ENCODE results near the gene KRTAP10-6. TPM values are rescaled to one million over a fixed set of nuclear protein-coding genes. Genes with fewer than 3 reads are reported as not detected.

Gene KRTAP10-6
- total RNA-seq, 1 experiment from 2014 or later = not detected

- Histone ChIP-seq H3K4me3 (replicated peaks in 1 of 2; ENCODE audit: low read depth in 1 of 2, low read length in 2 of 2) (no peak overlapping the region), H3K27ac (ENCODE audit: low read depth, low read length) (no peak overlapping the region), H3K4me2 (ENCODE audit: low read length) (no peak overlapping the region), H3K36me3 (ENCODE audit: control insufficient read depth in 1 of 2, insufficient read depth in 2 of 2, low read length in 2 of 2) (no peaks in the 10 kb centered on the region), H3K9me3 (ENCODE audit: control insufficient read depth in 1 of 2, insufficient read depth in 1 of 2, low read depth in 1 of 2, low read length in 2 of 2) (no peaks in the 10 kb centered on the region), H4K20me1 (ENCODE audit: insufficient read depth) (no peaks in the 10 kb centered on the region), H3K4me1 (ENCODE audit: control insufficient read depth in 1 of 2, insufficient read depth in 2 of 2, low read length in 2 of 2) (peaks cover 0 to 3% of the 10 kb centered on the region in 2 experiments; a peak in 1 of 4 replicates), H3K27me3 (ENCODE audit: insufficient read depth, low read length) (no peaks in the 10 kb centered on the region), H3K9ac (ENCODE audit: low read length) (no peak overlapping the region), H3K9me2 (ENCODE audit: insufficient read depth) (no peaks in the 10 kb centered on the region), H3K79me2 (ENCODE audit: insufficient read depth, low read length) (no peaks in the 10 kb centered on the region), H2AFZ (ENCODE audit: low read depth, low read length, poor library complexity, severe bottlenecking) (no peak overlapping the region)
- no TSS peak for BruUV-seq (replicated peaks)
- DNase-seq (ENCODE audit: low read depth, low spot score) = no peak
- TF ChIP-seq POLR2A (IDR thresholded peaks at IDR 0.05; ENCODE audit: borderline replicate concordance, extremely low read depth, insufficient read depth, insufficient read length) = no peak
- no peak for TF ChIP-seq JUND (IDR thresholded peaks at IDR 0.05)
- TF ChIP-seq, protein P1, sequence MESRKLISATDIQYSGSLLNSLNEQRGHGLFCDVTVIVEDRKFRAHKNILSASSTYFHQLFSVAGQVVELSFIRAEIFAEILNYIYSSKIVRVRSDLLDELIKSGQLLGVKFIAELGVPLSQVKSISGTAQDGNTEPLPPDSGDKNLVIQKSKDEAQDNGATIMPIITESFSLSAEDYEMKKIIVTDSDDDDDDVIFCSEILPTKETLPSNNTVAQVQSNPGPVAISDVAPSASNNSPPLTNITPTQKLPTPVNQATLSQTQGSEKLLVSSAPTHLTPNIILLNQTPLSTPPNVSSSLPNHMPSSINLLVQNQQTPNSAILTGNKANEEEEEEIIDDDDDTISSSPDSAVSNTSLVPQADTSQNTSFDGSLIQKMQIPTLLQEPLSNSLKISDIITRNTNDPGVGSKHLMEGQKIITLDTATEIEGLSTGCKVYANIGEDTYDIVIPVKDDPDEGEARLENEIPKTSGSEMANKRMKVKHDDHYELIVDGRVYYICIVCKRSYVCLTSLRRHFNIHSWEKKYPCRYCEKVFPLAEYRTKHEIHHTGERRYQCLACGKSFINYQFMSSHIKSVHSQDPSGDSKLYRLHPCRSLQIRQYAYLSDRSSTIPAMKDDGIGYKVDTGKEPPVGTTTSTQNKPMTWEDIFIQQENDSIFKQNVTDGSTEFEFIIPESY (IDR thresholded peaks at IDR 0.05; ENCODE audit: extremely low read depth, insufficient replicate concordance, low read length) = no peak
- no peak for TF ChIP-seq ZFX (IDR thresholded peaks at IDR 0.05)
- TF ChIP-seq EGR1 (IDR thresholded peaks at IDR 0.05; ENCODE audit: low read depth) = no peak
- no peak for TF ChIP-seq SIN3A (IDR thresholded peaks at IDR 0.05; ENCODE audit: low read depth)
- TF ChIP-seq POLR2AphosphoS5 (IDR thresholded peaks at IDR 0.05; ENCODE audit: low read depth, low read length) = no peak
- TF ChIP-seq, protein P2, sequence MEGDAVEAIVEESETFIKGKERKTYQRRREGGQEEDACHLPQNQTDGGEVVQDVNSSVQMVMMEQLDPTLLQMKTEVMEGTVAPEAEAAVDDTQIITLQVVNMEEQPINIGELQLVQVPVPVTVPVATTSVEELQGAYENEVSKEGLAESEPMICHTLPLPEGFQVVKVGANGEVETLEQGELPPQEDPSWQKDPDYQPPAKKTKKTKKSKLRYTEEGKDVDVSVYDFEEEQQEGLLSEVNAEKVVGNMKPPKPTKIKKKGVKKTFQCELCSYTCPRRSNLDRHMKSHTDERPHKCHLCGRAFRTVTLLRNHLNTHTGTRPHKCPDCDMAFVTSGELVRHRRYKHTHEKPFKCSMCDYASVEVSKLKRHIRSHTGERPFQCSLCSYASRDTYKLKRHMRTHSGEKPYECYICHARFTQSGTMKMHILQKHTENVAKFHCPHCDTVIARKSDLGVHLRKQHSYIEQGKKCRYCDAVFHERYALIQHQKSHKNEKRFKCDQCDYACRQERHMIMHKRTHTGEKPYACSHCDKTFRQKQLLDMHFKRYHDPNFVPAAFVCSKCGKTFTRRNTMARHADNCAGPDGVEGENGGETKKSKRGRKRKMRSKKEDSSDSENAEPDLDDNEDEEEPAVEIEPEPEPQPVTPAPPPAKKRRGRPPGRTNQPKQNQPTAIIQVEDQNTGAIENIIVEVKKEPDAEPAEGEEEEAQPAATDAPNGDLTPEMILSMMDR (IDR thresholded peaks at IDR 0.05 in 2 of 3, conservative IDR thresholded peaks at IDR 0.05 in 1 of 3; ENCODE audit: borderline replicate concordance in 1 of 3, insufficient read depth in 1 of 3, low read depth in 2 of 3, low read length in 2 of 3) = no peak
- TF ChIP-seq FOSL1 (IDR thresholded peaks at IDR 0.05; ENCODE audit: low read depth) = no peak
- TF ChIP-seq CBX3 (IDR thresholded peaks at IDR 0.05; ENCODE audit: low read depth) = no peak
- TF ChIP-seq TCF7L2 (IDR thresholded peaks at IDR 0.05; ENCODE audit: borderline replicate concordance, extremely low read depth, insufficient read depth, insufficient read length) = no peak
- TF ChIP-seq SRF (IDR thresholded peaks at IDR 0.05; ENCODE audit: low read depth) = no peak
- no peak for TF ChIP-seq YY1 (IDR thresholded peaks at IDR 0.05; ENCODE audit: extremely low read depth, insufficient replicate concordance, low read depth, low read length)
- no peak for TF ChIP-seq SP1 (IDR thresholded peaks at IDR 0.05; ENCODE audit: low read depth)
- TF ChIP-seq ZNF274 (IDR thresholded peaks at IDR 0.05; ENCODE audit: low read depth, low read length) = no peak
- no peak for TF ChIP-seq MAX (IDR thresholded peaks at IDR 0.05)
- no peak for TF ChIP-seq CEBPB (IDR thresholded peaks at IDR 0.05; ENCODE audit: low read depth)
- TF ChIP-seq EZH2phosphoT487 (IDR thresholded peaks at IDR 0.05; ENCODE audit: borderline replicate concordance) = no peak
- TF ChIP-seq ATF3 (IDR thresholded peaks at IDR 0.05) = no peak
- no peak for ATAC-seq
- POLR2A ChIA-PET = no interaction called here
- RAD21 ChIA-PET (ENCODE audit: low non-redundant PET in 1 of 2, low total read pairs in 2 of 2, uncharacterized antibody in 2 of 2, unreplicated experiment in 2 of 2) = no interaction called here
- CTCF ChIA-PET = no interaction called here
- intact Hi-C loops (cut with micrococcal nuclease) = no loop called here
Measured at GRCh38 chr21:44594406-44594916, 2.2 kb upstream of the KRTAP10-6 start.

Data from HCT116 (cell line).